GM18951 (cell line): ENCODE data around the gene RUNX1.
"Not testable (repeated sequence)": the region's sequence is repeated elsewhere in the genome, so short reads cannot be mapped to it uniquely, and the experiment has no call there.

ENCODE experiments used
- POLR2A ChIP-seq: IDR thresholded peaks from 4 replicates; pipeline ENCODE4 v1.6.1; 2011; ENCODE audit warnings: mild to moderate bottlenecking; ENCODE audit not compliant: insufficient read length, insufficient read depth; ENCODE audit errors: extremely low read depth
- in situ Hi-C: fragments of 300-500 bp; cut with MboI; formaldehyde crosslinking; loops from one replicate; pipeline ENCODE4 v1.12.0; 2022; ENCODE audit warnings: low sequenced_read_pairs, mixed read lengths, inconsistent platforms; ENCODE audit not compliant: unreplicated experiment

Gene RUNX1

DNA sequence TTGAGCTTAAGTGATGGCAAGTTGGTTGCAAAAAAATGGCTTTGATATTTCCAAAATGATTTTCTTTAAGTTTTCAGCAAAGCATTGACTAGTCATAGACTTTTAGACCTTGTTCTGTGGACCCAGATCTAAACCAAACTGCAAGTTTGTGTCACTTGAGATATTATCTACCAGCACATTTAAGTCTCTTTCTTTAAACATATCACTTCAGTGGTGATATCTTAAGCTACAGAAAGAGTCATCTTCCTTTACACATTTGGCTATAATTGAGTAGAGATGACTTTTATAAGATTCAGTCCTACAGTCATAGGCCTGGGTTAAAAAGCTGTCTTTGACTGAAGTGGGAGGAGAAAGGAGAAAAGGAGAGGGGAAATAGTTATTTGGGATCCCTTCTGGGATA is 95.2 kb downstream of the RUNX1 start:
- in situ Hi-C loops = no loop called here
- TF ChIP-seq POLR2A = no peak

DNA sequence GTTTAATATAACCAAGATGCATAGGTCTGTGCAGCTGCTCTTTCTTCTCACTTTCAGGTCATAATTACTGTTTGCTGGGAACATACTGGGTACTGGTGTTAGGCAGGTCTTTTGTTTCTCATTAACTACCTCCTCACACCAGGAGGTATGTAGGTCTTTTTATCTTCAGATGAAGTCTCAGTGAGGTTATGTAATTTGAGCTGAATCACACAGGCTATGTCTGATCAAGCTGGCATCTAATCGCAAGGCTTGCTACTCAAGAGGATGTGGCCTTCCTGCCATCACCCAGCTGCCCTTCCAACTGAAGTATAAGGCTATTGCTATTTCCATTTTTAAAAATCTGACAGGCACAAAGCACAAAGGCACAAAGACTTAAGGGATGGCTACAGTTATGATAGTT is 96.4 kb downstream of the RUNX1 start:
- in situ Hi-C loops = no loop called here
- no peak for TF ChIP-seq POLR2A

DNA sequence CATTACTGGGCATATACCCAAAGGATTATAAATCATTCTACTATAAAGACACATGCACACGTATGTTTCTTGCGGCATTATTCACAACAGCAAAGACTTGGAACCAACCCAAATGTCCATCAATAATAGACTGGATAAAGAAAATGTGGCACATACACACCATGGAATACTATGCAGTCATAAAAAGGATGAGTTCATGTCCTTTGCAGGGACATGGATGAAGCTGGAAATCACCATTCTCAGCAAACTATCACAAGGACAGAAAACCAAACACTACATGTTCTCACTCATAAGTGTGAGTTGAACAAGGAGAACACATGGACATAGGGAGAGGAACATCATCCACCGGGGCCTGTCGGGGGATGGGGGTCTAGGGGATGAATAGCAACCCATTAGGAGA is 97.2 kb downstream of the RUNX1 start:
- in situ Hi-C loops = not testable (repeated sequence)

DNA sequence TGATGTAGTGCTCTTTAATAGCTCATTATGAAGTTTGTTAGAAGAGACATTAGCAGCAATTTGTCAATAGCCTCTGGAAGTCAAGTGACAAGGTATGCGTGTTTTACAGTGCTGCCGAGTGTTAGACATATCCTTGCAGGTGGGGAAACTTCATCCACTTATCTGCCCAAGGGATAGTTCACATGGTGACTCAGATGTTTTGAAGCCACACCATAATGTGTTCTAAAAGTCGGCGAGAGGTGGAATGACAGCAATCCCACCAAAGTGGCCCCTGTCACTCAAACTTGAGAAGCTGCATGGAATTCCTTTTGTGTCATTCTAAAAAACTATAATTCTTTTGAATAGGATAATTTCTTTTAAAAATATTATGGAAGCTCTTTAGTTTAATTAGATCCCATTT is 98.1 kb downstream of the RUNX1 start:
- no peak for TF ChIP-seq POLR2A
- in situ Hi-C loops = no loop called here

DNA sequence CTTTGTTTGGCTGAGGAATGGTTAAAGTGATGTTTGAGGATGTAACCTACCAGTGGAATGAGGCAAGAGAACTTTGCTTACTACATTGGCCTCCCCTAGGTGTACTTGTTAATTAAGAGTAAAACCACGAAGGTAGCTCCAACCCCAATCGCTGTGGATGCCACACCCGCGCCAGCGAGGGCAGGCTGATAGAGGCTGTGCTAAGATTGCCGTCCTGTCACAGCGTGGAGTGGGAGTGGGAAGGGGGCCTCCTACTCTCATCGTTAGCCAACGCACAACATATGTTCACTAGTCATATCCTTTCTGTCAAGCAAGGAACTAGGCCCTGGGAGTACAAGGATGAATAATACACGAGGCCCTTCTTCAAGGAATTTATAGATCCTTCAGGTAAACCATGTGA is 99.6 kb downstream of the RUNX1 start:
- in situ Hi-C loops = no loop called here
- no peak for TF ChIP-seq POLR2A

DNA sequence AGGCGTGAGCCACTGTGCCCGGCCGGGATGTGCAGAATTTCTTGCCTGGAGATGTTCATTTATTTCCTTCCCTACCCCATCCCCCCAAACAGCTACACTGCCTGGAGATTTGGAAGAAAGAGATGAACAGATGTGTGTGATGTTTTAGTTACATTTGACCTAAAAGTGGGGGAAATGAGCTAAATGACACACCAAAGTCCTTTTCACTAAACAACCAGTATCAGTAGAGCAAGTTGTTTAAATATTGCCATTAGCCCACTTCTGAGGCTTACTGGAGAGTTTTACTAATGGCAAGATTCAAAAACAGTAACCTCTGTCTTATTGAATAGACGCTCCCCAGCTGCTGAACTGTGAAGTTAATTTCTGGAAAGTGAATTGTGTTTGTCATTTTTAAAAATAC is 100.1 kb downstream of the RUNX1 start:
- in situ Hi-C loops = no loop called here
- no peak for TF ChIP-seq POLR2A

DNA sequence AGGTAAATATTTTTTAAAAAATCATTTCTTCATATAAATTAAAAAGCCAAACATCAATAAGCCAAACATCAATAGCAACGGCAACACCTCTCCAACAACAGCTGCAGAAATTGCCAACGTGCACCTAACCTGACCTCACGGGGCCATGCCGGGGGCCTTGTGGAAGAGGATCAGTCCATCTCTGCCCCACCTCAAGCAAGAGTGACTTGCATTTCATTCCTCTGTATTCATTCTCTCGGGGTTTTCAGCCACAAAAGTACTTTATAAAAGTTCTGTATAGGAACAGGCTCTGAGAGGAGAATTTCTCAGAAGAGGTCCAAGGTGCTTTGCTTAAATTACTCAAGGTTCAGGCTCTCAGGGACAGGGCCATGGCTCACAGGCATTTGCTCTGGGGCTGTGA is 100.9 kb downstream of the RUNX1 start:
- in situ Hi-C loops = no loop called here
- no peak for TF ChIP-seq POLR2A

DNA sequence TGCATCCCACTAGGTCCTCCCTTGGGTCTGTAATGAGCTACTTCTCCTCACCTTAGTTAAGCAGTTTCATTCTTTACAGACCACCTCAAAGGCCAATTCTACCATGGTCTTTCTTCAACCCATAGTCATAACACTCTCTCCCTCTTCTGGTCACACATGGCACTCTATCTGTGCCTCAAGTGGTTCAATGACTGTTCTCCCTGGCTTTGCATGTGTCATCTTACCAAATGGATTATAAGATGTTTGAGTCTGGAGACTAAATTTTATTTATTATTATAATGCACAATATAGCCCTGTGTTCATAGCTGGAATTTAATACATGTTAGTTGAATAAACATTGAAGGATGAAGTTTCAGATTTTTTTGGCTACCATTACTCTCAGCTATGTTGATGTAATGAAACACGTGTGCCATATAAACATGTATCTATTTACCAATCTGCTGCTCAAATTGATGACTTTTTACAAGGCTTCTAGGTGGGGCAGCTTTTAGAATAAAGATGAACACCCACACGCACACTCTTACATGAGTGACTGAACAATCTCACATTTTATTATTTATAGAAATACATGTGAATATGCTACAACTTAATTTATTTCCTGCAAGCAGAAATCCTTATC is 102.1 kb downstream of the RUNX1 start:
- in situ Hi-C loops = no loop called here
- no peak for TF ChIP-seq POLR2A

DNA sequence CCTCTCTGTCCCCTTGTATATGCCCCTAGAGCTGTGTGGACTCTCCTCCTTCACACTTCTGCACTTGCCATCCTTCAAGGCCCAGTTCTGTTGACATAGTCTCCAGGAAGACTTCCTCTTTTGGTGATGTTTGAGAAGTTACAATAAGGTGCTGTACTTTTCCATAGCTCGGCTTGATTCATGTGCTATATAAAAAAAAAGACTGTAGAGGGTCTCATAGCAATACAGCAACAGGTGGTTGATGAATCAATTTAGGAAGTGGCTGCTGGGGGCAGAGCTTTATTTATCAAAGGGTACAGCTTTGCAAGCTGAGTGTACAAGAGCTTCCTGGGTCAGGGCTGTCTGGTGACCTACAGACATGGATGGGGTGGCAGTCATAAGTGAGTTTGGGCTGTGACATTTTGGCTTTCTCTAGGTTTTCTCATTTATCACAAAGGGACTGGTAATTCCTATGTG is 102.7 kb downstream of the RUNX1 start:
- in situ Hi-C loops = no loop called here
- no peak for TF ChIP-seq POLR2A

DNA sequence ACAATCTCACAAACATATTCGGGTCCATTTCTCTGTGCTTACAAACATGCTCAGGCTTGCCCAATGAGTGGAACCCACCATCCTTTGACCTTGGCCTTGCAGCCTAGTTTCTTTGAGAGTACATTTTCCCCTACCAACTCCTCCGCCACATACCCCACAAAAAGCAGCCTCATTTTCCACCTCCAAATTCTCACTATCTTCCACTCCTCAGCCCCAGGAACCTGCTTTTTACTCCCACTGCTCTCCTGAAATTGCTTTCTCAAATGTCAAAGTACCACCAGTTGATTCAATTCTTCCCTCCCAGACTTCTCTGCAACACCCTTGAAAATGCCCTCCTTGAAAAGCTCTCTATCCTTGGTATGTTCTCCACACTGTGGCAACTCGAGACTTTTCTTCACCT is 103.8 kb downstream of the RUNX1 start:
- no peak for TF ChIP-seq POLR2A
- in situ Hi-C loops = no loop called here

DNA sequence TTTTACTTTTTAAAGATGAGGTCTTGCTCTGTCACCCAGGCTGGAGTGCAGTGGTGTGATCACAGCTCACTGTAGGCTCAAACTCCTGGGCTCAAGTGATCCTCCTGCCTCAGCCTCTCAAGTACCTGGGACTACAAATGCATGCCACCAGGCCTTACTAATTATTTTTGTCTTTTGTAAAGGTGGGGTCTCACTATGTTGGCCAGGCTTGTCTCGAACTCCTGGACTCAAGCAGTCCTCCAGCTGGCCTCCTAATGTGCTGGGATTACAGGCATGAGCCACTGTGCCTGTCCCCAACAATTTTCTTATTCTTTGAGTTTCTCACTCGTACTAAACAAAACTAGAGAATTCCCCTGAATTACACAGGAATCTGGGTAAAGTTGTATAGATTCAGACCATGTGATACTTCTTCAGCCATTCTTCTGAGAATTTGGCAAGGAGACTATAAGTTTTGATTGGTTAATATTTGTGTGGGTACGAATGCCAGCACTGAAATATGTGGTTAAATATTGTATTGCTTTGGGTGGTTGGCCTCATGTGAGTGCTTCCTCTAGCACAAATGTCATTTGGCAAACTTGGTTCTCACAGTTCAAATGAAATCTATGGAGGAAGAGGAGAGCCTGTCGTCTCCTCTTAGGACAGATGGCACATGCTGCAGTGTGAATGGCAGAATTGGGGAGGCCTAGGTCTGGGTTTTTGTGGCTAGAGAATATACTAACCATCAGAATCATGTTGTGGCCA is 104.9 kb downstream of the RUNX1 start:
- in situ Hi-C loops = no loop called here

DNA sequence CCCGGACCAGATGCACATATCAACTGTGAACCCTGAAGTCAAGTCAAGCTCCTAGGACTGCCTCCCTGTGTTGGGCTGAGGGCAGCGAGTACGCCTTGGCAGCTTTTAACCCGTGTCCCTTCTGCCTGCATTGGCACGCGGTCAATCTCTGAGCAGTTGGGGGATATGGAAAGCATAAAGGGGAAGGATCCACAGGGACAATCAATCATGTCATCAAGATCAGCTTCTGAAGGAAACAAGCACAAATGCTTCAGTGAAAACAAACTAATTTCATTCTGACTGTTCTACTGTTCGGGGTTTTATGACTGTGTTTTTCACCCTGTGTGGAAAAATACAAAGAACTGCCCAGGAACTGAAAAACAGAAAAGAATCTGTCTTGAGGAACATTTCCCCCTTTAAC is 106.2 kb downstream of the RUNX1 start:
- TF ChIP-seq POLR2A = no peak
- in situ Hi-C loops = no loop called here

More for the DNA sequence above, 104.9 kb downstream of the RUNX1 start:
- TF ChIP-seq POLR2A = no peak

DNA sequence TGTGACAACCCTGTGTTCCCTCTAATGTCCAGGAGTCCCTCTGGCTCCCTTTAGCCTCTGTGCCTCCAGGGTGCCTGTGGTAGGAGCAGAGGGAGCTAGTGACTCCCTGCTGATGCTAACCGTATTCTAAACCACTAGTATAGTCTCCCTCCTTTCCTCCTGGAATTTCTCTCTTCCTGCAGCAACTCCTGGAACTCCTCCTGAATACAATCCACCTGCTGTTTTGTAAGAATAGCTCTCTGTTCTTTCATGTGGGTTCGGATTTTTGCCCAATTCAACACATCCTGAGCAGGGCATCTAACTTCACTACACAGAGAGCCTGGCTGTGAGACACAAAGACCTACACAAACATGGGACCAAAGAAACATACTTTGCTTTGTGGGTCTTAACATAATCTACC is 107.9 kb downstream of the RUNX1 start:
- no peak for TF ChIP-seq POLR2A
- in situ Hi-C loops = no loop called here

DNA sequence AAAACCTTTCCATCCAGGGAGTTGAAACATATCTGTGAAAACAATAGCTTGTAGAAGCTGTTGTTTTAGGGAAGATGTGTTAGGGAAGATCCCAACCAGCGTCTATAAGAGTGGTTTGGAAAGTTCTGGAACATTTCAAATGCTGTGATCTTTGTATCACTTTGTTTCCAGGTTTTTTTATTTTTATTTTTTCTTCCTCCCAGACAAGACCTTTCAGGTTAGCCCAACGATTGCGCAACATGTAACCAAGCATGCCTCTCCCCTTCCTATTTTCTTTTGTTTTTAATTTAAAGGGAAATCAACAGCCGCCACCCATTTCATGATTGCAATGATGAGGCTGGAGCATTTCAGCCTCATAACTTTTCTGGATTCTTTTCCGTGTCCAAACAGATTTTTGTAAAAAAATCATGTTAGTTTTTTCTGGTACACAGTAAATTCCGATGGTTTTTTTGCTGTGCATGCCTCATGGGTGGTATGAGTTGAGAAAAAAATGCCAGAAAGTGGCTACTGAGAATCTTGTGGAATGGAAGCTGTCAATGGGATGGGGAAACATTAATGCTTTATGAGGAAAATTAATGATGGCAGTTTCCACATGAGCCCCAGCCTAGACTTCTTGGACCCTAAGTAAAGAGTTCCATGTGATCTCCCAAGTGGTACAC is 109.3 kb downstream of the RUNX1 start:
- no peak for TF ChIP-seq POLR2A
- in situ Hi-C loops = no loop called here
